Measurements from ENCODE around the gene SELP. TPM values are rescaled to one million over a fixed set of nuclear protein-coding genes. Genes with fewer than 3 reads are reported as not detected.

The SELP gene
- total RNA-seq, 2 donors from 2014 or later: 13.7 to 16.7 TPM

DNA sequence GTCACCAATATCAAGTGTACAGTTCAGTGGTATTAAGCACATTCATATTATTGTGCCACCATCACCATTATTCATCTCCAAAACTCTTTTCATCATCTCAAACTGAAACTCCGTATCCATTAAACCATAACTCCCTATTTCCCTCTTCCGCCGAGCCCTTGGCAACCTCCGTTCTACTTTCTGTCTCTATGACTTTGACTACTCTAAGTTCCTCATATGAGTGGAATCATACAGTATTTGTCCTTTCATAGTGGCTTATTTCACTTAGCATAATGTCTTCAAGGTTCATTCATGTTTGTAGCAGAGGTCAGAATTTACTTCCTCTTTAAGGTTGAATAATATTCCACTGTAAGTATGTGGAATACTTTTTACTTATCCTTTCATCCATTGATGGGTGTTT lies 21.7 kb downstream of the SELP start:
- Histone ChIP-seq H3K4me3 (no peak overlapping the region), H3K9me3 (no peaks in the 10 kb centered on the region), H3K27me3 (no peaks in the 10 kb centered on the region), H3K36me3 (no peaks in the 10 kb centered on the region), H3K4me1 (peaks cover 0 to 19% of the 10 kb centered on the region in 2 donors), H3K27ac (no peak overlapping the region)
- DNase-seq (ENCODE audit: low spot score): no peak
- TF ChIP-seq, protein P1, sequence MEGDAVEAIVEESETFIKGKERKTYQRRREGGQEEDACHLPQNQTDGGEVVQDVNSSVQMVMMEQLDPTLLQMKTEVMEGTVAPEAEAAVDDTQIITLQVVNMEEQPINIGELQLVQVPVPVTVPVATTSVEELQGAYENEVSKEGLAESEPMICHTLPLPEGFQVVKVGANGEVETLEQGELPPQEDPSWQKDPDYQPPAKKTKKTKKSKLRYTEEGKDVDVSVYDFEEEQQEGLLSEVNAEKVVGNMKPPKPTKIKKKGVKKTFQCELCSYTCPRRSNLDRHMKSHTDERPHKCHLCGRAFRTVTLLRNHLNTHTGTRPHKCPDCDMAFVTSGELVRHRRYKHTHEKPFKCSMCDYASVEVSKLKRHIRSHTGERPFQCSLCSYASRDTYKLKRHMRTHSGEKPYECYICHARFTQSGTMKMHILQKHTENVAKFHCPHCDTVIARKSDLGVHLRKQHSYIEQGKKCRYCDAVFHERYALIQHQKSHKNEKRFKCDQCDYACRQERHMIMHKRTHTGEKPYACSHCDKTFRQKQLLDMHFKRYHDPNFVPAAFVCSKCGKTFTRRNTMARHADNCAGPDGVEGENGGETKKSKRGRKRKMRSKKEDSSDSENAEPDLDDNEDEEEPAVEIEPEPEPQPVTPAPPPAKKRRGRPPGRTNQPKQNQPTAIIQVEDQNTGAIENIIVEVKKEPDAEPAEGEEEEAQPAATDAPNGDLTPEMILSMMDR (IDR thresholded peaks at IDR 0.05): no peak

DNA sequence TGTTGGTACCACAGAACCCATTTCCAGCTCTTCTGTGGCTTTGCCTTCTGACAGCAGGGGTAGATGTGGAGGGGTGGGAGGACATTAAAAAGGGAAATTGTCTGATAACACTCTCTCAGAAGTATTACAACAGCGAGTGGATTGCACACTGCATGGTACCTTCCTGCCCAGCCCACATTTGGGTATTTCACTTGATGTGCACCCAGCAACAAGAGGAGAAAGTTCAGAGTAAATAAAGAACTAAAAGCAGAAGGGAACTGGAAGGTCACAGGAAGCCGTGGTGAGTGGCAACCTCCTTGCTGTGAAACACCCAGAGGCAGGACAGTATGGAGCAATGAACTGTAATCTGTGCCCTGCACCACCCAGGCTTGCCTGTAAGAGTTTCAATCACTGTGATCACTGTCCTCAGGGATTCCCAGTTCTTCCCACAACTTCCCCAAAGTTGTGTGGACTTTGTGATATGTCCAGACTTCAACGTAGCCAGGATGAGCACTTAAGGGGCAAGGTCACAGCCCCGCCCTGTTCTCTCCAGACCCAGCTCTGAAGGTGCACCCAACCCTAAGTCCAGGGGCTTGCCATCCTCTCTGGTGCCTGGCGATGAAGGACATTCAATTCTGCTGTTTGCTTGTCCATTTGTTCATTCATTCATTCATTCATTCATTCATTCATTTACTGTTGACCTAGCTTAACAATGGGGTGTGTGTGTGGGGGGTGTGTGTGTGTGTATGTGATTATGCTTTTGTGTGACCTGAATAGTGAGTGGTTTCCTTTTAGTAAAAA lies 25.0 kb downstream of the SELP start:
- DNase-seq (ENCODE audit: low spot score): no peak
- no peaks in the 10 kb centered on the region for H3K36me3 ChIP-seq
- H3K27me3 ChIP-seq: no peaks in the 10 kb centered on the region
- H3K27ac ChIP-seq: no peak overlapping the region
- TF ChIP-seq, protein P1 (IDR thresholded peaks at IDR 0.05): no peak
- no peaks in the 10 kb centered on the region for H3K9me3 ChIP-seq
- H3K4me3 ChIP-seq: no peak overlapping the region
- peaks cover 0 to 9% of the 10 kb centered on the region in 2 donors for H3K4me1 ChIP-seq

- Histone ChIP-seq H3K27ac (no peak overlapping the region), H3K27me3 (no peaks in the 10 kb centered on the region), H3K9me3 (no peaks in the 10 kb centered on the region), H3K36me3 (no peaks in the 10 kb centered on the region), H3K4me1 (no peaks in the 10 kb centered on the region), H3K4me3 (no peak overlapping the region)
- DNase-seq (ENCODE audit: low spot score): no peak
- TF ChIP-seq, protein P1 (IDR thresholded peaks at IDR 0.05): peak; percentile 20 to 62
These were observed 28.6 kb downstream of the SELP start for GRCh38 chr1:169601096-169601881.

DNA sequence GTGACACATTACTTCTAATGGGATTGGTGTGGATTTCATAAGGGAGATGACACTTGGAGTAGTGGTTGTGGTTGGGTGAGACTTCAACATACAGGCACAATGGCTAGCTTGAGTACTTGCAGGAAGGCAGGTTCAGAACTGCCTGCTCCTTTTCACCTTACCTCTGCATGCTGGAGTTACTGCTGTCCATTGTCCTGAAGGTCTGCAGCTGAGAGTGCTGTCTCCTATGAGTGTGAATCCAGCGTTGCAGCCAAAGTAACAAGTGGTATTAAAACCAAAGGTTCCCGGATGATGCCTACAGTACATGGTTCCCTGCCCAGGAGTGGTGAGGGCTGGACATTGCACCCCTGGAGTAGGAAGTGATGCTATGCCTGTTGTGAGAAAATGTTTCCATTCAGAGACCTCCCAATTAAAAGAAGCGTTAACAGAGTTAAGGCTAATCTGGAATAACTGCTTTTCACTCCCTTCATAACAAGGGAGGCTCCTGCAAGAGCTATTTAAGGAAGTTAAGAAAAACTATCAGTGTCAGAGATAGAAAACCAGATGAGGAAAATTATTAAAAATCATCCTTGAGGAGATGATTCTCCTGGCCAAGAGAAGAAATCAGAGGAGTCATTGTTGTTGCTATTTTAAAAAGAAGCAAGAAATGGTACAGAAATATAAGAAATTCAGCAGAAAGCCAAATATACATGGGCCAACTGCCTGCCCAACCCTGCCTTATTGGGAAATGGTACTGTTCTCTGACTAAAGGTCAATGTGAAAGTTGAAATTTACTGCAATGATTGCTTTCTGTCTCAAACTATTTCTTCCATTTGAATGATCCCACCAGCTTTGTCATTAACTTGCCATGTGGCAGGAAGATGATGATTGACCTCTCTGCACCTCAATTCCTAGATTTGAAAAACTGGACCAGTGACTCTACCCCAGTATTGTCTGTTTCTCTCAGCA lies 33.9 kb downstream of the SELP start:
- Histone ChIP-seq H3K36me3 (no peaks in the 10 kb centered on the region), H3K27me3 (no peaks in the 10 kb centered on the region), H3K4me3 (no peak overlapping the region), H3K4me1 (no peaks in the 10 kb centered on the region), H3K27ac (no peak overlapping the region), H3K9me3 (no peaks in the 10 kb centered on the region)
- TF ChIP-seq, protein P1 (IDR thresholded peaks at IDR 0.05): no peak
- no peak for DNase-seq (ENCODE audit: low spot score)

- no peak overlapping the region for H3K4me3 ChIP-seq
- TF ChIP-seq, protein P1 (IDR thresholded peaks at IDR 0.05): no peak
- no peak for DNase-seq (ENCODE audit: low spot score)
- no peaks in the 10 kb centered on the region for H3K9me3 ChIP-seq
- no peaks in the 10 kb centered on the region for H3K27me3 ChIP-seq
- no peak overlapping the region for H3K27ac ChIP-seq
- no peaks in the 10 kb centered on the region for H3K4me1 ChIP-seq
- H3K36me3 ChIP-seq: no peaks in the 10 kb centered on the region
These were observed 35.5 kb downstream of the SELP start for GRCh38 chr1:169594391-169594790.

Data from right atrium auricular region (tissue), 2 donors.